Measurements from ENCODE around the gene DAG1. TPM values are rescaled to one million over a fixed set of nuclear protein-coding genes. Genes with fewer than 3 reads are reported as not detected.
"Not testable (repeated sequence)": the region's sequence is repeated elsewhere in the genome, so short reads cannot be mapped to it uniquely, and the experiment has no call there.

Gene DAG1
- total RNA-seq, 2 donors from 2014 or later = 86.7 to 213 TPM

- Histone ChIP-seq H3K27me3 (replicated peaks; ENCODE audit: insufficient read depth) (no peaks in the 10 kb centered on the region), H3K36me3 (no peaks in the 10 kb centered on the region), H3K4me3 (no peak overlapping the region), H3K27ac (no peak overlapping the region), H3K9me3 (no peaks in the 10 kb centered on the region), H3K4me1 (replicated peaks) (no peaks in the 10 kb centered on the region)
- TF ChIP-seq POLR2A (IDR thresholded peaks at IDR 0.05) = no peak
- TF ChIP-seq POLR2AphosphoS5 (IDR thresholded peaks at IDR 0.05) = no peak
- TF ChIP-seq, protein P1, sequence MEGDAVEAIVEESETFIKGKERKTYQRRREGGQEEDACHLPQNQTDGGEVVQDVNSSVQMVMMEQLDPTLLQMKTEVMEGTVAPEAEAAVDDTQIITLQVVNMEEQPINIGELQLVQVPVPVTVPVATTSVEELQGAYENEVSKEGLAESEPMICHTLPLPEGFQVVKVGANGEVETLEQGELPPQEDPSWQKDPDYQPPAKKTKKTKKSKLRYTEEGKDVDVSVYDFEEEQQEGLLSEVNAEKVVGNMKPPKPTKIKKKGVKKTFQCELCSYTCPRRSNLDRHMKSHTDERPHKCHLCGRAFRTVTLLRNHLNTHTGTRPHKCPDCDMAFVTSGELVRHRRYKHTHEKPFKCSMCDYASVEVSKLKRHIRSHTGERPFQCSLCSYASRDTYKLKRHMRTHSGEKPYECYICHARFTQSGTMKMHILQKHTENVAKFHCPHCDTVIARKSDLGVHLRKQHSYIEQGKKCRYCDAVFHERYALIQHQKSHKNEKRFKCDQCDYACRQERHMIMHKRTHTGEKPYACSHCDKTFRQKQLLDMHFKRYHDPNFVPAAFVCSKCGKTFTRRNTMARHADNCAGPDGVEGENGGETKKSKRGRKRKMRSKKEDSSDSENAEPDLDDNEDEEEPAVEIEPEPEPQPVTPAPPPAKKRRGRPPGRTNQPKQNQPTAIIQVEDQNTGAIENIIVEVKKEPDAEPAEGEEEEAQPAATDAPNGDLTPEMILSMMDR (IDR thresholded peaks at IDR 0.05) = no peak
- intact Hi-C loops (cut with DNase I) = no loop called here
- WGBS = 86% methylated on average over 4 of the region's 4 CpGs
- no peak for DNase-seq (ENCODE audit: low spot score)
Observed at GRCh38 chr3:49492969-49493368, 22.9 kb downstream of the DAG1 start.

GRCh38 chr3:49493901-49494300 is 23.8 kb downstream of the DAG1 start:
- no peak for DNase-seq (ENCODE audit: low spot score)
- H3K9me3 ChIP-seq = no peaks in the 10 kb centered on the region
- no peaks in the 10 kb centered on the region for H3K36me3 ChIP-seq
- no peaks in the 10 kb centered on the region for H3K4me1 ChIP-seq (replicated peaks)
- intact Hi-C loops (cut with DNase I) = no loop called here
- 56% methylated on average over 2 of the region's 2 CpGs for WGBS
- TF ChIP-seq POLR2A (IDR thresholded peaks at IDR 0.05) (no peak), POLR2AphosphoS5 (IDR thresholded peaks at IDR 0.05) (no peak)
- H3K27me3 ChIP-seq (replicated peaks; ENCODE audit: insufficient read depth) = no peaks in the 10 kb centered on the region
- H3K27ac ChIP-seq = no peak overlapping the region
- no peak overlapping the region for H3K4me3 ChIP-seq

GRCh38 chr3:49495023-49495422 is 25.0 kb downstream of the DAG1 start:
- Histone ChIP-seq H3K4me3 (no peak overlapping the region), H3K27ac (no peak overlapping the region), H3K36me3 (no peaks in the 10 kb centered on the region), H3K27me3 (replicated peaks; ENCODE audit: insufficient read depth) (no peaks in the 10 kb centered on the region), H3K4me1 (replicated peaks) (no peaks in the 10 kb centered on the region), H3K9me3 (no peaks in the 10 kb centered on the region)
- DNase-seq (ENCODE audit: low spot score) = no peak
- intact Hi-C loops (cut with DNase I) = no loop called here
- no peak for TF ChIP-seq POLR2AphosphoS5 (IDR thresholded peaks at IDR 0.05)
- TF ChIP-seq POLR2A (IDR thresholded peaks at IDR 0.05) = no peak
- TF ChIP-seq, protein P1 (IDR thresholded peaks at IDR 0.05) = no peak

DNA sequence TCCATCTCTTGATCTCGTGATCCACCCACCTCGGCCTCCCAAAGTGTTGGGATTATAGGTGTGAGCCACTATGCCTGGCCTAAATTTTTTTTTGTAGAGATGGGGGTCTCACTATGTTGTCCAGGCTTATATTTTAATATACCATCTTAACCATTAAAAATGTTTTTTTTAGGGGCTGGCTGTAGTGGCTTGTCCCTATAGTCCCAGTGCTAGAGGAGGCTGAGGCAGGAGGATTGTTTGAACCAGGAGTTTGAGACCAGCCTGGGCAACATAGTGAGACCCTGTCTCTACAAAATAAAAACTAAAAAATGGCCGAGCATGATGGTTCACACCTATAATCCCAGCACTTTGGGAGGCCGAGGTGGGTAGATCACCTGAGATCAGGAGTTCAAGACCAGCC is 26.8 kb downstream of the DAG1 start:
- H3K9me3 ChIP-seq; H3K27me3 ChIP-seq (replicated peaks; ENCODE audit: insufficient read depth); DNase-seq (ENCODE audit: low spot score); H3K27ac ChIP-seq; H3K4me3 ChIP-seq; H3K4me1 ChIP-seq (replicated peaks); intact Hi-C loops (cut with DNase I); H3K36me3 ChIP-seq: not testable (repeated sequence)
- whole genome bisulfite sequencing = 97% methylated on average over 4 of the region's 4 CpGs

GRCh38 chr3:49497606-49498005 is 27.5 kb downstream of the DAG1 start:
- no peak overlapping the region for H3K27ac ChIP-seq
- H3K36me3 ChIP-seq = no peaks in the 10 kb centered on the region
- DNase-seq (ENCODE audit: low spot score) = no peak
- TF ChIP-seq POLR2AphosphoS5 (IDR thresholded peaks at IDR 0.05) (no peak), POLR2A (IDR thresholded peaks at IDR 0.05) (no peak)
- TF ChIP-seq, protein P1 (IDR thresholded peaks at IDR 0.05) = no peak
- H3K4me3 ChIP-seq = no peak overlapping the region
- H3K4me1 ChIP-seq (replicated peaks) = peaks cover 6% of the 10 kb centered on the region
- H3K27me3 ChIP-seq (replicated peaks; ENCODE audit: insufficient read depth) = no peaks in the 10 kb centered on the region
- intact Hi-C loops (cut with DNase I) = no loop called here
- no peaks in the 10 kb centered on the region for H3K9me3 ChIP-seq
- WGBS = 89% methylated on average over 4 of the region's 4 CpGs

DNA sequence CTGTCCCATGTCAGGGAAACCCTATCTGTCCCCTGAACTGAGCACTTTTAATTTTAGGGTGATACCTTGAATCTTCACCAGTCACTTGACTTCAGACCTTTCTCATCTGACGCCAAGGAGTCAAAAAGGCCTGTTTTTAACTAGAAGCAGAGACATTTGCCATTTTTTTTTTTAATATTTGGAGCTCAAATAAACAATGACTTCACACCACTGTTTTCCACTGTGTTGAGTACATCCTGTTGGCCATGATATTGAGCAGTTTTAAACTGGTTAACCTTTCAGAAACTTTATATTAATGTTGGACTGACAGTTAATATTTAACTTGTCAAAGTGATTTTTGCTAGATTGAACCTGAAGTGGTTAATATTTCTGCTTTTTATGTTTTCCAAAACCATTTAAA is 28.2 kb downstream of the DAG1 start:
- H3K36me3 ChIP-seq = no peaks in the 10 kb centered on the region
- H3K4me3 ChIP-seq = no peak overlapping the region
- intact Hi-C loops (cut with DNase I) = no loop called here
- 71% methylated on average over 1 of the region's 1 CpG for WGBS
- TF ChIP-seq, protein P1 (IDR thresholded peaks at IDR 0.05) = no peak
- TF ChIP-seq POLR2AphosphoS5 (IDR thresholded peaks at IDR 0.05) = no peak
- no peak for TF ChIP-seq POLR2A (IDR thresholded peaks at IDR 0.05)
- H3K27ac ChIP-seq = no peak overlapping the region
- no peak for DNase-seq (ENCODE audit: low spot score)
- H3K9me3 ChIP-seq = no peaks in the 10 kb centered on the region
- H3K4me1 ChIP-seq (replicated peaks) = peaks cover 6% of the 10 kb centered on the region
- no peaks in the 10 kb centered on the region for H3K27me3 ChIP-seq (replicated peaks; ENCODE audit: insufficient read depth)
